Measurements from ENCODE around the gene BCR. TPM values are rescaled to one million over a fixed set of nuclear protein-coding genes. Genes with fewer than 3 reads are reported as not detected.
A peak's percentile ranks its signal among the peaks of the same experiment; 100 is the strongest.

The BCR gene
- total RNA-seq: 33.4 and 66.6 TPM in 2 replicates
- polyA plus RNA-seq: 15.7 and 42.7 TPM in 2 replicates
- 21.1 and 61.8 TPM in 2 replicates for polyA plus RNA-seq (2012)
- polyA minus RNA-seq (ENCODE audit: low replicate concordance): 157 and 274 TPM in 2 replicates

- Histone ChIP-seq H3K4me2 (ENCODE audit: extremely low read depth, insufficient read depth, low read length) (peak within 1 kb of the TSS; percentile 81), H2AFZ (ENCODE audit: low read length) (peak within 1 kb of the TSS; percentile 77), H3K4me3 (replicated peaks in 1 of 4; ENCODE audit: control extremely low read depth in 1 of 4, insufficient read depth in 1 of 4, low read depth in 3 of 4, low read length in 4 of 4) (peak within 1 kb of the TSS; percentile 42 to 72 (median 66)), H3K36me3 (ENCODE audit: control insufficient read depth, insufficient read depth, low read length) (no peaks in the 10 kb centered on the region), H3K9me3 (ENCODE audit: control insufficient read depth, insufficient read depth, low read depth, low read length) (no peaks in the 10 kb centered on the region), H3K27me3 (ENCODE audit: control insufficient read depth, insufficient read depth, low read length) (no peaks in the 10 kb centered on the region), H4K20me1 (ENCODE audit: control insufficient read depth, extremely low read depth, insufficient read depth, low read length) (no peaks in the 10 kb centered on the region), H3K4me1 (ENCODE audit: control insufficient read depth, extremely low read depth, insufficient read depth, low read length) (peaks cover 9% of the 10 kb centered on the region), H3K27ac (ENCODE audit: insufficient read depth, low read length) (peak within 1 kb of the TSS; percentile 11), H3K79me2 (ENCODE audit: control insufficient read depth, insufficient read depth, low read length) (peaks cover 29% of the 10 kb centered on the region), H3K9ac (ENCODE audit: insufficient read depth, low read length) (peak within 1 kb of the TSS; percentile 20)
- DNase-seq (ENCODE audit: low read depth in 2 of 2): peak; percentile 57 to 73
- TF ChIP-seq EZH2 (IDR thresholded peaks at IDR 0.05; ENCODE audit: low read length, missing control alignments) (no peak), CTCF (conservative IDR thresholded peaks at IDR 0.05 in 1 of 2, IDR thresholded peaks at IDR 0.05 in 1 of 2; ENCODE audit: low read depth in 1 of 2, low read length in 2 of 2) (no peak)
Measured at GRCh38 chr22:23180301-23180892, at the start of gene BCR. BCR (plus strand) TSS chr22:23180509; CDS start chr22:23180961, 452 bp downstream.

- H3K27ac ChIP-seq (ENCODE audit: insufficient read depth, low read length): no peak overlapping the region
- H3K4me1 ChIP-seq (ENCODE audit: control insufficient read depth, extremely low read depth, insufficient read depth, low read length): no peaks in the 10 kb centered on the region
- H4K20me1 ChIP-seq (ENCODE audit: control insufficient read depth, extremely low read depth, insufficient read depth, low read length): no peaks in the 10 kb centered on the region
- no peak for DNase-seq (ENCODE audit: low read depth in 2 of 2)
- TF ChIP-seq EZH2 (IDR thresholded peaks at IDR 0.05; ENCODE audit: low read length, missing control alignments): no peak
- no peak for TF ChIP-seq CTCF (conservative IDR thresholded peaks at IDR 0.05 in 1 of 2, IDR thresholded peaks at IDR 0.05 in 1 of 2; ENCODE audit: low read depth in 1 of 2, low read length in 2 of 2)
- no peak overlapping the region for H3K4me2 ChIP-seq (ENCODE audit: extremely low read depth, insufficient read depth, low read length)
- no peaks in the 10 kb centered on the region for H3K9me3 ChIP-seq (ENCODE audit: control insufficient read depth, insufficient read depth, low read depth, low read length)
- H2AFZ ChIP-seq (ENCODE audit: low read length): no peak overlapping the region
- H3K27me3 ChIP-seq (ENCODE audit: control insufficient read depth, insufficient read depth, low read length): no peaks in the 10 kb centered on the region
- no peak overlapping the region for H3K9ac ChIP-seq (ENCODE audit: insufficient read depth, low read length)
- no peak overlapping the region for H3K4me3 ChIP-seq (replicated peaks in 1 of 4; ENCODE audit: control extremely low read depth in 1 of 4, insufficient read depth in 1 of 4, low read depth in 3 of 4, low read length in 4 of 4)
- no peaks in the 10 kb centered on the region for H3K36me3 ChIP-seq (ENCODE audit: control insufficient read depth, insufficient read depth, low read length)
- H3K79me2 ChIP-seq (ENCODE audit: control insufficient read depth, insufficient read depth, low read length): no peaks in the 10 kb centered on the region
Measured at GRCh38 chr22:23130697-23131096, 49.6 kb upstream of the BCR start.

- no peaks in the 10 kb centered on the region for H3K79me2 ChIP-seq (ENCODE audit: control insufficient read depth, insufficient read depth, low read length)
- no peak overlapping the region for H2AFZ ChIP-seq (ENCODE audit: low read length)
- H3K4me1 ChIP-seq (ENCODE audit: control insufficient read depth, extremely low read depth, insufficient read depth, low read length): no peaks in the 10 kb centered on the region
- no peaks in the 10 kb centered on the region for H3K27me3 ChIP-seq (ENCODE audit: control insufficient read depth, insufficient read depth, low read length)
- no peak overlapping the region for H3K4me2 ChIP-seq (ENCODE audit: extremely low read depth, insufficient read depth, low read length)
- H3K4me3 ChIP-seq (replicated peaks in 1 of 4; ENCODE audit: control extremely low read depth in 1 of 4, insufficient read depth in 1 of 4, low read depth in 3 of 4, low read length in 4 of 4): no peak overlapping the region
- H3K36me3 ChIP-seq (ENCODE audit: control insufficient read depth, insufficient read depth, low read length): no peaks in the 10 kb centered on the region
- no peak for DNase-seq (ENCODE audit: low read depth in 2 of 2)
- TF ChIP-seq EZH2 (IDR thresholded peaks at IDR 0.05; ENCODE audit: low read length, missing control alignments) (no peak), CTCF (conservative IDR thresholded peaks at IDR 0.05 in 1 of 2, IDR thresholded peaks at IDR 0.05 in 1 of 2; ENCODE audit: low read depth in 1 of 2, low read length in 2 of 2) (no peak)
- no peaks in the 10 kb centered on the region for H4K20me1 ChIP-seq (ENCODE audit: control insufficient read depth, extremely low read depth, insufficient read depth, low read length)
- H3K9ac ChIP-seq (ENCODE audit: insufficient read depth, low read length): no peak overlapping the region
- no peaks in the 10 kb centered on the region for H3K9me3 ChIP-seq (ENCODE audit: control insufficient read depth, insufficient read depth, low read depth, low read length)
- H3K27ac ChIP-seq (ENCODE audit: insufficient read depth, low read length): no peak overlapping the region
Measured at GRCh38 chr22:23131931-23132330, 48.4 kb upstream of the BCR start.
